ENCODE measurements around the gene RPL19. TPM values are rescaled to one million over a fixed set of nuclear protein-coding genes. Genes with fewer than 3 reads are reported as not detected.

The RPL19 gene
- total and polyA plus RNA-seq, 2 donors (not counting 3 experiments of a cell fraction or from before 2014, with no cell fraction given) = 1,802 to 1,958 TPM

DNA sequence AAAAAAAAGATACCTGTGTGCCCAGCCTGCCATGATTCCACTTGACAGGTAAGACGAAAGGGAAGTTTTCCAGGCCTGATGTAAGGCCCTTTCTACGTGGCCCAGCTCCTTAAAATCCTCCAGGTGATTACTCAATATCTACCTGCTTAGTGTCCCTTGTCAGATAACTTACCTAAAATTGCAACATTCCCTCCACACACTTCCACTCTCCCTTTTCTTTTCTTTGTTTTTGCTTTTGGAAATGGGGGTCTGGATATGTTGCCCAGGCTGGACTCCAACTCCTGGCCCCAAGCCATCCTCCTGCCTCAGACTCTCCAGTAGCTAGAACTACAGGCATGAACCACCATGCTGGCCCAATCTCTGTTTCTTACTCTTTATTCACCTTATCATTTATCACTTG is 41.5 kb upstream of the RPL19 start:
- dilution Hi-C loops (cut with MboI; ENCODE audit: extremely low pct_ligation_motif_present, low sequenced_read_pairs) (no loop called here), intact Hi-C loops (cut with micrococcal nuclease) (no loop called here)
- POLR2A ChIA-PET = no interaction called here
- Histone ChIP-seq H4K20me1 (replicated peaks; ENCODE audit: control insufficient read depth, extremely low read depth, insufficient read depth, low read length) (no peaks in the 10 kb centered on the region), H3K9ac (replicated peaks; ENCODE audit: extremely low read depth, insufficient read depth, low read length) (no peak overlapping the region), H3K9me3 (replicated peaks; ENCODE audit: control insufficient read depth, insufficient read depth, low read length) (no peaks in the 10 kb centered on the region), H3K27me3 (ENCODE audit: control insufficient read depth in 2 of 2, insufficient read depth in 2 of 2, low read length in 2 of 2) (peaks cover 0 to 12% of the 10 kb centered on the region in 2 experiments), H3K79me2 (ENCODE audit: control insufficient read depth, insufficient read depth, low read length) (no peaks in the 10 kb centered on the region), H2AFZ (ENCODE audit: low read depth, low read length) (no peak overlapping the region), H3K4me3 (replicated peaks in 1 of 3; ENCODE audit: insufficient read depth in 1 of 3, low read depth in 1 of 3, low read length in 3 of 3) (no peak overlapping the region), H3K4me1 (ENCODE audit: control insufficient read depth, extremely low read depth, insufficient read depth, low read length) (no peaks in the 10 kb centered on the region), H3K36me3 (ENCODE audit: control insufficient read depth in 2 of 2, extremely low read depth in 1 of 2, insufficient read depth in 2 of 2, low read length in 2 of 2) (no peaks in the 10 kb centered on the region), H3K9me1 (replicated peaks; ENCODE audit: control insufficient read depth, extremely low read depth, insufficient read depth, low read length) (no peaks in the 10 kb centered on the region), H3K27ac (ENCODE audit: insufficient read depth, low read depth, low read length) (no peak overlapping the region), H3K4me2 (ENCODE audit: insufficient read depth, low read length) (no peak overlapping the region)
- FAIRE-seq (no peak), DNase-seq (ENCODE audit: low read depth, low spot score) (no peak)
- TF ChIP-seq MYC (IDR thresholded peaks at IDR 0.05; ENCODE audit: low read depth, low read length) (no peak), POLR2AphosphoS5 (IDR thresholded peaks at IDR 0.05; ENCODE audit: insufficient read depth, low read depth, low read length) (no peak), POLR2A (IDR thresholded peaks at IDR 0.05; ENCODE audit: low read depth, low read length) (no peak)
- CTCF ChIA-PET = interaction anchor here (0.8 to 1.1 kb wide), 2 partner anchors 16 to 176 kb away, joined by 4 read pairs; no protein-coding TSS in a partner anchor
- BruUV-seq (replicated peaks) = no TSS peak

DNA sequence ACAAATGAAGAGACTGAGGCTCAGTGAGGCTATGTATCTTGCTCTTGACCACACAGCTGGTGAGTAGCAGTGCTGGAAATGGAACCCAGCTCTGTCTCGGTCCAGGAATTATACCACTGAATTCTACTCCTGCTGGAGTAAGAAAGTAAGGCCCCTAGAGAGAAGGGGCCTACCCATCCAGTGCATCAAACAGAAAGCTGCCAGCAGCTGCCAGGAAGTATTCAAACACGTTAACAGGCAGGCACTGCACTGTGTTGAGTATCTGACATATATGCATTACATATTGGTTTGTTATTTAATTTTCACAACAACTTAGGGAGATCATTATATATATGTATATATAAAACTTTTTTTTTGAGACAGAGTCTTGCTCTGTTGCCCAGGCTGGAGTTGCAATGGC is 38.1 kb upstream of the RPL19 start:
- peaks cover 20 to 26% of the 10 kb centered on the region in 2 experiments for H3K27me3 ChIP-seq (ENCODE audit: control insufficient read depth in 2 of 2, insufficient read depth in 2 of 2, low read length in 2 of 2)
- POLR2A ChIA-PET = no interaction called here
- H3K36me3 ChIP-seq (ENCODE audit: control insufficient read depth in 2 of 2, extremely low read depth in 1 of 2, insufficient read depth in 2 of 2, low read length in 2 of 2) = no peaks in the 10 kb centered on the region
- H3K4me1 ChIP-seq (ENCODE audit: control insufficient read depth, extremely low read depth, insufficient read depth, low read length) = peaks cover 5% of the 10 kb centered on the region
- CTCF ChIA-PET = interaction anchor here (0.8 to 1.5 kb wide), 4 partner anchors 9 to 179 kb away, joined by 3 to 4 read pairs (median 4); no protein-coding TSS in a partner anchor
- intact Hi-C loops (cut with micrococcal nuclease) = no loop called here
- H3K27ac ChIP-seq (ENCODE audit: insufficient read depth, low read depth, low read length) = no peak overlapping the region
- no peak overlapping the region for H3K4me3 ChIP-seq (replicated peaks in 1 of 3; ENCODE audit: insufficient read depth in 1 of 3, low read depth in 1 of 3, low read length in 3 of 3)
- no peaks in the 10 kb centered on the region for H3K9me3 ChIP-seq (replicated peaks; ENCODE audit: control insufficient read depth, insufficient read depth, low read length)
- FAIRE-seq (no peak), DNase-seq (ENCODE audit: low read depth, low spot score) (no peak)
- no peak overlapping the region for H3K9ac ChIP-seq (replicated peaks; ENCODE audit: extremely low read depth, insufficient read depth, low read length)
- no TSS peak for BruUV-seq (replicated peaks)
- dilution Hi-C loops (cut with MboI; ENCODE audit: extremely low pct_ligation_motif_present, low sequenced_read_pairs) = no loop called here
- no peaks in the 10 kb centered on the region for H4K20me1 ChIP-seq (replicated peaks; ENCODE audit: control insufficient read depth, extremely low read depth, insufficient read depth, low read length)
- no peak overlapping the region for H3K4me2 ChIP-seq (ENCODE audit: insufficient read depth, low read length)
- H2AFZ ChIP-seq (ENCODE audit: low read depth, low read length) = no peak overlapping the region
- H3K9me1 ChIP-seq (replicated peaks; ENCODE audit: control insufficient read depth, extremely low read depth, insufficient read depth, low read length) = no peaks in the 10 kb centered on the region
- no peak for TF ChIP-seq POLR2AphosphoS5 (IDR thresholded peaks at IDR 0.05; ENCODE audit: insufficient read depth, low read depth, low read length)
- no peak for TF ChIP-seq EZH2 (IDR thresholded peaks at IDR 0.05; ENCODE audit: borderline replicate concordance, low read depth, low read length, severe bottlenecking)
- no peak for TF ChIP-seq GATA2 (IDR thresholded peaks at IDR 0.05; ENCODE audit: insufficient read depth, insufficient read length, low read depth, low read length)
- TF ChIP-seq, protein P1, sequence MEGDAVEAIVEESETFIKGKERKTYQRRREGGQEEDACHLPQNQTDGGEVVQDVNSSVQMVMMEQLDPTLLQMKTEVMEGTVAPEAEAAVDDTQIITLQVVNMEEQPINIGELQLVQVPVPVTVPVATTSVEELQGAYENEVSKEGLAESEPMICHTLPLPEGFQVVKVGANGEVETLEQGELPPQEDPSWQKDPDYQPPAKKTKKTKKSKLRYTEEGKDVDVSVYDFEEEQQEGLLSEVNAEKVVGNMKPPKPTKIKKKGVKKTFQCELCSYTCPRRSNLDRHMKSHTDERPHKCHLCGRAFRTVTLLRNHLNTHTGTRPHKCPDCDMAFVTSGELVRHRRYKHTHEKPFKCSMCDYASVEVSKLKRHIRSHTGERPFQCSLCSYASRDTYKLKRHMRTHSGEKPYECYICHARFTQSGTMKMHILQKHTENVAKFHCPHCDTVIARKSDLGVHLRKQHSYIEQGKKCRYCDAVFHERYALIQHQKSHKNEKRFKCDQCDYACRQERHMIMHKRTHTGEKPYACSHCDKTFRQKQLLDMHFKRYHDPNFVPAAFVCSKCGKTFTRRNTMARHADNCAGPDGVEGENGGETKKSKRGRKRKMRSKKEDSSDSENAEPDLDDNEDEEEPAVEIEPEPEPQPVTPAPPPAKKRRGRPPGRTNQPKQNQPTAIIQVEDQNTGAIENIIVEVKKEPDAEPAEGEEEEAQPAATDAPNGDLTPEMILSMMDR (IDR thresholded peaks at IDR 0.05; ENCODE audit: extremely low read depth in 1 of 2, insufficient read depth in 1 of 2, low read depth in 1 of 2, low read length in 2 of 2) = no peak
- no peaks in the 10 kb centered on the region for H3K79me2 ChIP-seq (ENCODE audit: control insufficient read depth, insufficient read depth, low read length)
